ENCODE data around the gene SFXN5.
"Not testable (repeated sequence)": the region's sequence is repeated elsewhere in the genome, so short reads cannot be mapped to it uniquely, and the experiment has no call there.

SFXN5 gene

GRCh38 chr2:73074110-73075069 is 2.9 kb upstream of the SFXN5 start:
- ATAC-seq (no peak), DNase-seq (no peak)
- Mint-ChIP-seq H3K4me1 (peaks cover 17% of the 10 kb centered on the region), H3K4me3 (no peak overlapping the region), H3K9me3 (no peaks in the 10 kb centered on the region), H3K27ac (no peak overlapping the region), H3K27me3 (no peaks in the 10 kb centered on the region)

GRCh38 chr2:73072416-73072815 is 904 bp upstream of the SFXN5 start:
- no peaks in the 10 kb centered on the region for H3K27me3 Mint-ChIP-seq
- no peaks in the 10 kb centered on the region for H3K9me3 Mint-ChIP-seq
- peak overlapping the region; percentile 84 to 92 for H3K4me3 Mint-ChIP-seq
- ATAC-seq: no peak
- peaks cover 27% of the 10 kb centered on the region for H3K4me1 Mint-ChIP-seq
- H3K27ac Mint-ChIP-seq: peak overlapping the region; percentile 85 to 97
- no peak for DNase-seq

GRCh38 chr2:73072129-73072395 is 550 bp upstream of the SFXN5 start:
- Mint-ChIP-seq H3K4me1 (peaks cover 27% of the 10 kb centered on the region), H3K9me3 (no peaks in the 10 kb centered on the region), H3K27me3 (no peaks in the 10 kb centered on the region), H3K27ac (peak overlapping the region; percentile 85 to 97), H3K4me3 (peak overlapping the region; percentile 84 to 92)
- ATAC-seq (no peak), DNase-seq (peak in 1 of 2 donors; percentile 33)

GRCh38 chr2:73070643-73071359 is 711 bp downstream of the SFXN5 start:
- no peaks in the 10 kb centered on the region for H3K27me3 Mint-ChIP-seq
- peak overlapping the region; percentile 64 to 97 for H3K27ac Mint-ChIP-seq
- H3K4me1 Mint-ChIP-seq: peaks cover 34% of the 10 kb centered on the region
- H3K9me3 Mint-ChIP-seq: no peaks in the 10 kb centered on the region
- DNase-seq: peak; percentile 70 to 73
- peak; percentile 52 for ATAC-seq
- peak overlapping the region; percentile 84 to 92 for H3K4me3 Mint-ChIP-seq

GRCh38 chr2:73069855-73070642 is 1.5 kb downstream of the SFXN5 start:
- Mint-ChIP-seq H3K4me1 (peaks cover 37% of the 10 kb centered on the region), H3K9me3 (no peaks in the 10 kb centered on the region), H3K27ac (peak overlapping the region; percentile 64 to 97), H3K27me3 (no peaks in the 10 kb centered on the region), H3K4me3 (peak overlapping the region; percentile 84 to 92)
- DNase-seq (peak in 1 of 2 donors; percentile 18), ATAC-seq (no peak)

- Mint-ChIP-seq H3K4me3 (peak overlapping the region; percentile 84 to 92), H3K4me1 (peaks cover 43% of the 10 kb centered on the region), H3K27ac (peak overlapping the region in 1 of 2 donors; percentile 7), H3K27me3 (no peaks in the 10 kb centered on the region), H3K9me3 (no peaks in the 10 kb centered on the region)
- no peak for ATAC-seq
- no peak for DNase-seq
These were observed 2.3 kb downstream of the SFXN5 start for GRCh38 chr2:73069041-73069854.

GRCh38 chr2:73068147-73068546 is 3.4 kb downstream of the SFXN5 start:
- ATAC-seq: no peak
- Mint-ChIP-seq H3K9me3 (no peaks in the 10 kb centered on the region), H3K4me1 (peaks cover 49% of the 10 kb centered on the region), H3K27ac (no peak overlapping the region), H3K4me3 (no peak overlapping the region), H3K27me3 (no peaks in the 10 kb centered on the region)
- no peak for DNase-seq

GRCh38 chr2:73067043-73067442 is 4.5 kb downstream of the SFXN5 start:
- H3K4me1 Mint-ChIP-seq: peaks cover 46% of the 10 kb centered on the region
- H3K27ac Mint-ChIP-seq: no peak overlapping the region
- H3K27me3 Mint-ChIP-seq: no peaks in the 10 kb centered on the region
- H3K4me3 Mint-ChIP-seq: no peak overlapping the region
- no peak for DNase-seq
- H3K9me3 Mint-ChIP-seq: no peaks in the 10 kb centered on the region
- no peak for ATAC-seq

GRCh38 chr2:73065070-73065469 is 6.4 kb downstream of the SFXN5 start:
- not testable (repeated sequence) for ATAC-seq, H3K9me3 Mint-ChIP-seq, H3K4me3 Mint-ChIP-seq, H3K27me3 Mint-ChIP-seq, H3K27ac Mint-ChIP-seq, DNase-seq
- peaks cover 38% of the 10 kb centered on the region for H3K4me1 Mint-ChIP-seq

- Mint-ChIP-seq H3K4me1 (peaks cover 30% of the 10 kb centered on the region), H3K27me3 (no peaks in the 10 kb centered on the region), H3K9me3 (no peaks in the 10 kb centered on the region), H3K4me3 (no peak overlapping the region), H3K27ac (no peak overlapping the region)
- ATAC-seq: no peak
- no peak for DNase-seq
These were observed 7.3 kb downstream of the SFXN5 start for GRCh38 chr2:73063909-73064875.

GRCh38 chr2:73063472-73063871 is 8.0 kb downstream of the SFXN5 start:
- ATAC-seq: no peak
- Mint-ChIP-seq H3K27ac (no peak overlapping the region), H3K27me3 (no peaks in the 10 kb centered on the region), H3K4me1 (peaks cover 22% of the 10 kb centered on the region), H3K4me3 (no peak overlapping the region), H3K9me3 (no peaks in the 10 kb centered on the region)
- DNase-seq: no peak

GRCh38 chr2:73059106-73059505 is 12.4 kb downstream of the SFXN5 start:
- peaks cover 4% of the 10 kb centered on the region for H3K4me1 Mint-ChIP-seq
- DNase-seq (no peak), ATAC-seq (no peak)
- no peaks in the 10 kb centered on the region for H3K27me3 Mint-ChIP-seq
- H3K9me3 Mint-ChIP-seq: peaks cover 0 to 4% of the 10 kb centered on the region in 2 donors
- H3K27ac Mint-ChIP-seq: no peak overlapping the region
- H3K4me3 Mint-ChIP-seq: no peak overlapping the region

GRCh38 chr2:73054980-73055379 is 16.5 kb downstream of the SFXN5 start:
- no peak overlapping the region for H3K27ac Mint-ChIP-seq

More at GRCh38 chr2:73054980-73055379, 16.5 kb downstream of the SFXN5 start:
- peaks cover 0 to 4% of the 10 kb centered on the region in 2 donors for H3K9me3 Mint-ChIP-seq
- ATAC-seq (no peak), DNase-seq (no peak)
- no peaks in the 10 kb centered on the region for H3K4me1 Mint-ChIP-seq
- no peak overlapping the region for H3K4me3 Mint-ChIP-seq
- no peaks in the 10 kb centered on the region for H3K27me3 Mint-ChIP-seq

All from stimulated activated naive CD8-positive, alpha-beta T cell treated with anti-CD3 and anti-CD28 coated beads, Interleukin-15, amount 100 ng/mL, for 72 hours (primary cell).